Measurements from ENCODE around the gene ACTR8. TPM values are rescaled to one million over a fixed set of nuclear protein-coding genes. Genes with fewer than 3 reads are reported as not detected.

Gene ACTR8
- total and polyA plus RNA-seq, 2 of the 13 experiments (the other 11 are each of a cell fraction or from before 2014, with no cell fraction given), result 15.5 to 29.0 TPM

DNA sequence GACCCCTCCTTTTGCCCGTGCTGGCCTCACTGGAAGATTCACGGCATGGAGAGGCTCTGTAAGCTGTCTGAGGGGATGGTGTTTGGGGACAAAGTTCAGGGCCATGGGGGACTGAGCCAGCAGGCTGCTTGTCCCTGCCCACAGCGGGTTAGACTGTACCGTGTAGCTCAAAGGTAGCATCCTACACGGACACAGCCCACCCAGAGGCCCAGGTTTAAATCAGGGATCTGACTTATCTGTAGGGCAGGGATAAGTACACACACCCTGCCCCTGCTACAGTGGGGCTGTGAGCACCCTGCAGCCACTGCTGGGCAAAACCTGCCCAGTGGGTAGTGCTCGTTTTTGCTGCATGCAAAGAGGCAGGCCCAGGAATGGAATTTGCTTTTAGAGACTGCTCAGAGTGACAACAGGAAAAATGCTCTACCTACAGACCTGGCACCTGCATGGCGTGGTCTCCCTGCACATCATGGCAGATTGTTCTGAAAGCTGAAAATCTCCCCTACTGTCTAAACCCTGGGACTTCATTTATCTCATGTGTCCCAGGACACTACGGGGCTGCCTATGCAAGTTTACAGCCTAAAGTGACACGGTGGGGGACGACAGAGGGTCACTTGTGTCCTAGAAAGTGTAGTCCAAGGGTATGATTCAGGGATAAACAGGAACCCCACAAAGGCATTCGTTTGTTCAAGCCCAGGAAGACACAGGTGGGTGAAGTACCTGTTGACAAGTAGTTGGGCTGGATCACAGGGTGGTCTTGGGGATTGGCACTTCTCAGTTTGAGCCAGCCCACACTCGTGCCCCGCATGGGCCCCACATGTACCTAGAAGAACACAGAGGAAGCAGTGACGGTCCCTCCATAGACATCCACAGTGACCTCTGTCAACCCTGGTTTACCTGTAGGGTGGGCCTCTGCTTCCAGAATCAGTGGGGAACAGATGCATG, 63.5 kb downstream of the ACTR8 start (continued):
- TF ChIP-seq LCORL (IDR thresholded peaks at IDR 0.05) (no peak), LCORL (CRISPR knock-in tag; IDR thresholded peaks at IDR 0.05) (no peak), ZNF264 (CRISPR knock-in tag; IDR thresholded peaks at IDR 0.05) (0 out of 2 replicates have a peak, but pooled peaks have one; percentile 35), RBM22 (optimal IDR thresholded peaks at IDR 0.05; ENCODE audit: low read length) (peak; percentile 80), SPEN (CRISPR knock-in tag; IDR thresholded peaks at IDR 0.05; ENCODE audit: low read depth) (peak; percentile 53; the same call in 1 of the 2 replicates), ZNF609 (CRISPR knock-in tag; IDR thresholded peaks at IDR 0.05; ENCODE audit: borderline replicate concordance) (peak; percentile 20; the same call in 1 of the 2 replicates)

GRCh38 chr3:53817809-53818208, 64.1 kb downstream of the ACTR8 start:
- H2AFZ ChIP-seq (ENCODE audit: low read length), result no peak overlapping the region
- H4K20me1 ChIP-seq (ENCODE audit: insufficient read depth, low read length), result peaks cover 16% of the 10 kb centered on the region
- POLR2A ChIA-PET, result interaction anchor here (1.1 to 12.1 kb wide), 3 partner anchors 19 to 30 kb away, joined by 6 to 156 read pairs (median 7); partner anchors contain the start of gene CHDH
- intact Hi-C loops (cut with micrococcal nuclease; ENCODE audit: unreplicated experiment), result no loop called here
- CTCF ChIA-PET (ENCODE audit: low intra/inter-chr PET ratio, low total read pairs), result no interaction called here
- no peak overlapping the region for H3K9ac ChIP-seq (ENCODE audit: insufficient read depth, low read depth, low read length)
- DNase-seq (ENCODE audit: low spot score), result no peak
- peaks cover 45% of the 10 kb centered on the region for H3K4me1 ChIP-seq (ENCODE audit: insufficient read depth, low read length)
- no peaks in the 10 kb centered on the region for H3K9me3 ChIP-seq (ENCODE audit: low read length)
- no peak overlapping the region for H3K4me2 ChIP-seq (ENCODE audit: low read depth, low read length)
- no peaks in the 10 kb centered on the region for H3K27me3 ChIP-seq (ENCODE audit: control insufficient read depth in 1 of 2, insufficient read depth in 2 of 2, low read length in 2 of 2)
- no peak for FAIRE-seq
- H3K27ac ChIP-seq (ENCODE audit: extremely low read length, insufficient read depth, low read length), result peak overlapping the region; percentile 45
- in situ Hi-C loops (cut with HindIII; ENCODE audit: extremely low pct_ligation_motif_present, low pct_unique_long_range_greater_than_20kb), result no loop called here
- no TSS peak for BruUV-seq (replicated peaks)
- WGBS (ENCODE audit: low lambda C conversion rate), result 90% methylated on average over 17 of the region's 17 CpGs
- H3K79me2 ChIP-seq (ENCODE audit: insufficient read depth, low read length), result no peaks in the 10 kb centered on the region
- H3K4me3 ChIP-seq (replicated peaks in 1 of 3; ENCODE audit: insufficient read depth in 1 of 3, low read depth in 2 of 3, low read length in 3 of 3), result no peak overlapping the region
- ATAC-seq, result no peak
- H3K36me3 ChIP-seq (replicated peaks in 1 of 2; ENCODE audit: control insufficient read depth in 1 of 2, insufficient read depth in 2 of 2, low read length in 2 of 2), result peaks cover 49 to 75% of the 10 kb centered on the region in 2 experiments
- TF ChIP-seq ZNF563 (CRISPR knock-in tag; IDR thresholded peaks at IDR 0.05), result peak; percentile 20; the same call in 1 of the 2 replicates
- 0 out of 2 replicates have a peak, but pooled peaks have one; percentile 11 for TF ChIP-seq ZMAT3 (CRISPR knock-in tag; conservative IDR thresholded peaks at IDR 0.05)
- TF ChIP-seq, protein P1, sequence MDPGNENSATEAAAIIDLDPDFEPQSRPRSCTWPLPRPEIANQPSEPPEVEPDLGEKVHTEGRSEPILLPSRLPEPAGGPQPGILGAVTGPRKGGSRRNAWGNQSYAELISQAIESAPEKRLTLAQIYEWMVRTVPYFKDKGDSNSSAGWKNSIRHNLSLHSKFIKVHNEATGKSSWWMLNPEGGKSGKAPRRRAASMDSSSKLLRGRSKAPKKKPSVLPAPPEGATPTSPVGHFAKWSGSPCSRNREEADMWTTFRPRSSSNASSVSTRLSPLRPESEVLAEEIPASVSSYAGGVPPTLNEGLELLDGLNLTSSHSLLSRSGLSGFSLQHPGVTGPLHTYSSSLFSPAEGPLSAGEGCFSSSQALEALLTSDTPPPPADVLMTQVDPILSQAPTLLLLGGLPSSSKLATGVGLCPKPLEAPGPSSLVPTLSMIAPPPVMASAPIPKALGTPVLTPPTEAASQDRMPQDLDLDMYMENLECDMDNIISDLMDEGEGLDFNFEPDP (CRISPR knock-in tag; conservative IDR thresholded peaks at IDR 0.05), result 0 out of 2 replicates have a peak, but pooled peaks have one; percentile 25
- TF ChIP-seq ZFP90 (CRISPR knock-in tag; IDR thresholded peaks at IDR 0.05; ENCODE audit: borderline replicate concordance), result 0 out of 2 replicates have a peak, but pooled peaks have one; percentile 67
- TF ChIP-seq SNRNP70 (IDR thresholded peaks at IDR 0.05; ENCODE audit: low read depth, low read length), result no peak
- peak; percentile 66 for TF ChIP-seq AGO2 (optimal IDR thresholded peaks at IDR 0.05; ENCODE audit: low read depth, low read length)
- TF ChIP-seq KDM5B (CRISPR knock-in tag; IDR thresholded peaks at IDR 0.05; ENCODE audit: borderline replicate concordance), result 0 out of 2 replicates have a peak, but pooled peaks have one; percentile 2
- no peak for TF ChIP-seq KDM2A (CRISPR knock-in tag; IDR thresholded peaks at IDR 0.05; ENCODE audit: borderline replicate concordance, low read depth)
- TF ChIP-seq RBM22 (optimal IDR thresholded peaks at IDR 0.05; ENCODE audit: low read length), result peak; percentile 14

All from HepG2 (cell line).